ENCODE data around the gene MYOZ2.

Gene MYOZ2

GRCh38 chr4:119106036-119107000 is 29.3 kb upstream of the MYOZ2 start:
- no peak overlapping the region for H3K4me3 ChIP-seq (ENCODE audit: low read depth, low read length)
- DNase-seq (ENCODE audit: low read depth), result no peak
- no peak for TF ChIP-seq CTCF (IDR thresholded peaks at IDR 0.05; ENCODE audit: low read depth, low read length)
- no peak for TF ChIP-seq MAX (IDR thresholded peaks at IDR 0.05; ENCODE audit: low read depth, low read length)
- no peak for TF ChIP-seq POLR2A (IDR thresholded peaks at IDR 0.05; ENCODE audit: extremely low read depth, insufficient read length)
- no peak for TF ChIP-seq MYC (IDR thresholded peaks at IDR 0.05; ENCODE audit: low read depth, low read length)

- DNase-seq (ENCODE audit: low read depth), result no peak
- TF ChIP-seq MYC (IDR thresholded peaks at IDR 0.05; ENCODE audit: low read depth, low read length) (no peak), POLR2A (IDR thresholded peaks at IDR 0.05; ENCODE audit: extremely low read depth, insufficient read length) (no peak), CTCF (IDR thresholded peaks at IDR 0.05; ENCODE audit: low read depth, low read length) (no peak), MAX (IDR thresholded peaks at IDR 0.05; ENCODE audit: low read depth, low read length) (no peak)
- no peak overlapping the region for H3K4me3 ChIP-seq (ENCODE audit: low read depth, low read length)
These were observed 25.5 kb upstream of the MYOZ2 start for GRCh38 chr4:119110121-119110520.

GRCh38 chr4:119111296-119111695 is 24.3 kb upstream of the MYOZ2 start:
- no peak for DNase-seq (ENCODE audit: low read depth)
- TF ChIP-seq POLR2A (IDR thresholded peaks at IDR 0.05; ENCODE audit: extremely low read depth, insufficient read length), result no peak
- TF ChIP-seq MYC (IDR thresholded peaks at IDR 0.05; ENCODE audit: low read depth, low read length), result no peak
- no peak for TF ChIP-seq CTCF (IDR thresholded peaks at IDR 0.05; ENCODE audit: low read depth, low read length)
- TF ChIP-seq MAX (IDR thresholded peaks at IDR 0.05; ENCODE audit: low read depth, low read length), result no peak
- H3K4me3 ChIP-seq (ENCODE audit: low read depth, low read length), result no peak overlapping the region

- TF ChIP-seq POLR2A (IDR thresholded peaks at IDR 0.05; ENCODE audit: extremely low read depth, insufficient read length), result no peak
- 0 out of 2 replicates have a peak, but pooled peaks have one; percentile 9 for TF ChIP-seq MAX (IDR thresholded peaks at IDR 0.05; ENCODE audit: low read depth, low read length)
- TF ChIP-seq CTCF (IDR thresholded peaks at IDR 0.05; ENCODE audit: low read depth, low read length), result no peak
- TF ChIP-seq MYC (IDR thresholded peaks at IDR 0.05; ENCODE audit: low read depth, low read length), result no peak
- peak; percentile 88 for DNase-seq (ENCODE audit: low read depth)
- no peak overlapping the region for H3K4me3 ChIP-seq (ENCODE audit: low read depth, low read length)
These were observed 22.5 kb upstream of the MYOZ2 start for GRCh38 chr4:119113033-119113655.

- TF ChIP-seq MAX (IDR thresholded peaks at IDR 0.05; ENCODE audit: low read depth, low read length) (no peak), MYC (IDR thresholded peaks at IDR 0.05; ENCODE audit: low read depth, low read length) (no peak), POLR2A (IDR thresholded peaks at IDR 0.05; ENCODE audit: extremely low read depth, insufficient read length) (no peak)
- H3K4me3 ChIP-seq (ENCODE audit: low read depth, low read length), result no peak overlapping the region
- no peak for DNase-seq (ENCODE audit: low read depth)
These were observed 19.6 kb upstream of the MYOZ2 start for GRCh38 chr4:119116021-119116420.
